Tongue (tissue), 2 donors: ENCODE results near the gene ST6GALNAC5. TPM values are rescaled to one million over a fixed set of nuclear protein-coding genes. Genes with fewer than 3 reads are reported as not detected.

Source experiments
- DNase-seq: peaks from one replicate; pipeline ENCODE4 v3.0.0-alpha.2; 2015
- total RNA-seq: library from RNA; depleted of rRNA; stranded (reverse); fragments of >200 nt; gene quantifications from one replicate; pipeline ENCODE4 v1.2.3, GENCODE V29; 2014

Gene ST6GALNAC5
- total RNA-seq, 1 donor from 2014 or later: 5.2 TPM

GRCh38 chr1:77014073-77014788, 147.0 kb downstream of the ST6GALNAC5 start:
- DNase-seq: no peak

DNA sequence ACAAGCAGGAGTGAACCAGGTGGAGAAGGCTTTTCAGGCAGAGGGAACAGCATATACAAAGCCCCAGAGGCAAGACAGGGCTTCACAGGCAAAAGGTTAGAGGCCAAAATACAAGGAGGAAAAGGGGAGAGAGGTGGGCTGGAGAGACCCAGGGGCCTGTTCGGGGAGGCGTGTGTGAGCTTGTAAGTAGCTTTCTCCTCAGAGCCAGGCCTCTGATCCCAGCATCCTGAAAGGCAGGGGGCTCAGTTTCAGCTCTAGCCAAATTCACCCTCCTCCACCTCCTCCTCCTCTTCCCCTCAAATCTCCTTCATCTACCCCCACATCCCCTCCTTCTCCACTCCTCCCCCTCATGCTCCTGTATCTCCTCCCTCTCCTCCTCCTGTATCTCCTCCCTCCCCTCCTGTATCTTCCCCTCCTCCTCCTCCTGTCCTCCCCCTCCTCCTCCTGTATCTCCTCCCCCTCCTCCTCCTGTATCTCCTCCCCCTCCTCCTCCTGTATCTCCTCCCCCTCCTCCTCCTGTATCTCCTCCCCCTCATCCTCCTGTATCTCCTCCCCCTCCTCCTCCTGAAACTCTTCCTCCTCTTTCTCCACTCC, 148.6 kb downstream of the ST6GALNAC5 start:
- DNase-seq: no peak

DNA sequence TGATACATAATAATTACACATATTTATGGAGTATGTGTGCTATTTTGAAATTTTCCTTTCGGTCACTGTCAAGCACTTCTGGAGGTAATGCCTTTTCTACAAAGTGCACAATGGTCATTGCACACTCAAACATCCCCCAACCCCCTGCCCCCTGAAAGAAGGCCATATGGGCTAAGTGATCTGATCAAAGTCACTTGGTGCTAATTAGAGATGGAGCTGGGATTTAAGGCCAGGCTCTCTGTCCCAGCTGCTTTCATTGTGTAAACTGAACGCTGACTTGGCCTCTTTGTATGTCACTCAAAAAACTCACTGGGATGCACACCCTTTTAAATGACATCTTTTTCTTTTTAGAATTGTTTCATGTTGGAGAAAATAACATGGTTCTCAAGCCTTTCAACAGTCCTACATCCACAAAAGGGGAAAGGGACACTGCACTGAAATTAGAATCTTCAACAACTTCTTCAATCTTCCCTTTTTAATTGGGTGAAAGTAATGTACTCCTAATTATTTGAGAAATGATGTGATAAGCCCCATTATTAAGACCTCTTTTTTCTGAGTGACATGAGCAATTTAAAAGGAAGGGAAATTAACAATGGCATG, 149.2 kb downstream of the ST6GALNAC5 start:
- no peak for DNase-seq

- no peak for DNase-seq
Observed at GRCh38 chr1:77018311-77018710, 151.0 kb downstream of the ST6GALNAC5 start.

- DNase-seq: no peak
Observed at GRCh38 chr1:77018761-77019160, 151.5 kb downstream of the ST6GALNAC5 start.

- no peak for DNase-seq
Observed at GRCh38 chr1:77021732-77022131, 154.5 kb downstream of the ST6GALNAC5 start.

- no peak for DNase-seq
Observed at GRCh38 chr1:77024500-77024899, 157.2 kb downstream of the ST6GALNAC5 start.

GRCh38 chr1:77025599-77025998, 158.3 kb downstream of the ST6GALNAC5 start:
- no peak for DNase-seq

GRCh38 chr1:77026135-77026534, 158.9 kb downstream of the ST6GALNAC5 start:
- DNase-seq: no peak

DNA sequence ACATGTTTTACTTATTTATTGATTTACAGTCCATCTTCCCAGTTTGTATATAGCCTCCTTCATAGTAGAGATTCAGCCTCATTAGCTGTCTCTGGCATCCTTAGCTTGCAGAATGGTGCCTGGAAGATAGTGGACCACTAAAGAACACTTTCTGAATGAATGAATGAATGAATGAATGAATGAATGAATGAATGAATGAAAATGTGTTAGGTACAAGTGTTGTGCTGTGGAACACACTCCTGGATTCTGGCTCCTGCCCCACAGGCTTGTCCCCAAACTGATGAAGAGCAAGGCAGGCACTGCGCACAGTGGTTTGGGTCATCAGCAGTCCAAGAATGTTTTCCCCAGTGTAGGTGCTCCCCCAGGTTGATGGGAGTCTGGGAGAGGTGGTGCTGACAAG, 159.4 kb downstream of the ST6GALNAC5 start:
- no peak for DNase-seq

DNA sequence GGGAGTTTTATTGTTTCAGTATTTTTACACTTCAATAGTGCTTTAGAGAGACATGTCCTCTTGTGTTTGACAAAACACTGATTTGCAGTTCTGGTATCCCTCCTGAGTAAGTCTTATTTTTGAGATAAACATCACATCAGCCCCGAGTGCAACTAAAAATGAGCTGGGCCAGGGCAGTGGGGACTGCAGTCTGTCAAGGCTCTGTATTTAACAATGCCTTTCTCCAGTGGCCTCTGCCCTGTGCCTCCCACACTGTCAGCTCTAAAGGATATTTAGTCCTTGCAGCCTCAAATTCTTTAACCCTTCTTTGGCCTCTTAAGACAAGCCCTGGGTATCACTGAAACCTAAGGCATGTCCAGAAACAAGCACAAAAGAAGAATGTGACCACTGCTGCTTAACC, 160.6 kb downstream of the ST6GALNAC5 start:
- DNase-seq: no peak

- no peak for DNase-seq
Observed at GRCh38 chr1:77030401-77031105, 163.3 kb downstream of the ST6GALNAC5 start.

GRCh38 chr1:77031106-77031662, 163.9 kb downstream of the ST6GALNAC5 start:
- no peak for DNase-seq

DNA sequence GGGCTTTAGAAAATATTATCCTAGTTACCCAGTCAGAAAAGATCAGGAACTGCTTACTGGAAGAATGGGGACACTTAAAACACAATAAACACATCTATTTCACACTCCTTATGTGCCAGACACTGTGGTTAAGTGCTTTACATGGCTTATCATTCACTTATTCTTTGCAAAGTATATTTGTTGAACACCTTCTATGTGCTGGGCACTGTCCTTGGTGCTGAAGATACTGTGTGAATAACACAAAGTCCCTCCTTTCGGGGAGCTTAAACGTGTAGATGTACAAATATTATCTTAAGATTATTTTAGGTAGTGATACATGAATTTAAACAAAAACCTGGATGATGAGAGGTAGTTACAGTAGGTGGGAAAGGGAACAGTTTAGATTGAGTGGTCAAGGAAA, 169.3 kb downstream of the ST6GALNAC5 start:
- peak; percentile 37 for DNase-seq

DNA sequence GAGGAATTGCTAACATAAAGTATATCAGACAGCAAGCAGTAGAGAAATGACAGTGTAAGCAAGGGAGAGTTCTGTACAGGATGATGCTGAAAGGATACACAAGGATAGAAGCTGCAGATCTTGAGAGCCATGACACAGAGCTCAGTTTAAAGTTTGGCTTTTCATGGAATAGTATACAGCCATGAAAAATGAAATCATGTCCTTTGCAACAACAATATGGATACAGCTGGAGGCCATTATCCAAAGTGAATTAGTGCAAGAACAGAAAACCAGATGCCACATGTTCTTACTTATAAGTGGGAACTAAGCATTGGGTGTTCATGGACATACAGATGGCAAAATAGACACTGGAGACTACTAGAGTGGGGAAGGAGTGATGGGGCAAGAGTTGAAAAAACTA, 169.8 kb downstream of the ST6GALNAC5 start:
- DNase-seq: no peak

DNA sequence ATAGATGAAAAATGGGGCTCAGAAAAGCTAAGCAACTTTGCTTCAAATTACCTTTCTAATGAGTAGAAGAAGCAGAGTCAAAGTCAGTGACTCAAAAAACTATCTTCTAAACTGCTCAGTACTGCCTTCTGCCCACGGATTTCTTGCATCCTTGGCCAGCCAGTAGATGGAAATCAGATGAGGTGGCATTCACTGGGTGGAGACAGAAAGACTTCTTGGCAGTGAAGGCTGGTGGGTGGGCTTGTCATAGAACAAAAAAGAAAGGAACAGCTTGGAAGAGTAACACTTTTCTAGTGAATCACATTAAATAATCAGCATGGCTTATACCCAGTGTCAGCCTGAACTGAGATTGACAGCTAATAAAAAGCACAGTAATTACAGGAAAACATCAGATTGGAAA, 170.7 kb downstream of the ST6GALNAC5 start:
- DNase-seq: no peak

DNA sequence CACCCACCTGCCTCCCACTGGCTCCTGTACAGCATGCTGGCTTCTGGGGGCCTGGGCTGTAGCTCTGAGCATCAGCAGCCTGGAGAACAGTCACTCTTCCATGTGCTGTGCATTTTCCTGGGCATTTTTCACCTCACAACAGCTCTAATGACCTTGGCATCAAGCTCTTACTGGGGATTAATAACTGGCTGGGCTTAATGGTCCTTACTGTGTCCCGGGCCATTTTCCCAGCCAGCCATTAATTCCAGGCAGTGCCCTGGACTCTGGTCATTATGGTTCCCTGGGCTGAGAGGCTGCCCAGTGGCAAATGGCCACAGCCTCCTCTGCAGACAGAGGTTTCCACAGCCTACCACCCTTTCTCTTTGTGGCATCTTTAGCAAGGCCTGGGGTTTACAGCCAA, 171.8 kb downstream of the ST6GALNAC5 start:
- DNase-seq: no peak

DNA sequence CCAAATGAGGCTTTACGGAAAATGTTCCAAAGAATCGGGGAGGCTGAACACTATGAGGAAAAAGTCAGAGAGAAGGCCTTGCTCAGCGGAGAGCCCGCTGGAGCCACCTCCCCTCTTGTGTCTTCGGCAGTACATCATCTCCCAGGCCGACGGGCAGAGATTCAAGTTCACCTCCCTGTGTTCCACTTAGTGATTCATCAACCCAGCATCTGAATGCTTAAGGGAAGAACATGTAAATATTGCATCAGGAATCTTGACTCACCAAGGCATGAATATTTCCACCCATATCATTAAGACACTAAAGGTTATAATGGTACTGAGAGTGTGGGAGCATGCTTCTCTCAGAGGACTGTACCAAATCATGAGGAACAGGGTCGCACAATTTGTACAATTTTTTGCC, 172.5 kb downstream of the ST6GALNAC5 start:
- DNase-seq: no peak

- no peak for DNase-seq
Observed at GRCh38 chr1:77040826-77041225, 173.5 kb downstream of the ST6GALNAC5 start.

GRCh38 chr1:77044133-77044849, 177.0 kb downstream of the ST6GALNAC5 start:
- DNase-seq: no peak

- no peak for DNase-seq
Observed at GRCh38 chr1:77047575-77047974, 180.3 kb downstream of the ST6GALNAC5 start.

DNA sequence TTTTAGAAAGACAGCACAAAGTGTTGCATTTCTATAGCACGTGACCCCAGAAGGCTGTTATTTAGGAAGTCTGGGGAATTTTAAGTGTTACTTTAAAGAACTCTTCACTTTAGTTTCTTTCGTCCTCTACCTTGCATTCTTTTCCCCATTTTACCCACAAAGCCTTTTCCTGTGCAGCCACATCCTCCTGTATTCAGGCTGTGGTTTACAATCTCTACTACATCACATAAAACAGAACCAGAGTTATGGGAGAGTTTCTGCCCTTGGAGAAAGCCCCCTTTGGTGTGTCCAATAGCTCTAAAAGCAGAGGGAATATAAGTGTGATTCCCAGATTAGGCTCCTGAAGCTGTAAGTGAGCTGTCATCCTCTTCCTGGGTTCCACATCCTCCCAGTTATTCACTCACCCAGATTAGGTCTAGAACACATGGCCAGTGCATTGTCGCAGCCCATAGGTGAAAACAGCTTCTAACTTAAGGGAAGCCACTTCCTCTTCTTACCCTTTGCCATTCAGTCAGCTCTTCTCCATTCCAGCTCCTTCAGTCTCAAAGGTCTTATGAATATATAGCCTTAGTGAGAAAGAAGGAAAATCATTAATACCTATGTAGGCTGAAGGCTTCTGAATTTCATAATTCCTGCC, 180.8 kb downstream of the ST6GALNAC5 start:
- no peak for DNase-seq
